ENCODE results near the gene IFNL2.

DNA sequence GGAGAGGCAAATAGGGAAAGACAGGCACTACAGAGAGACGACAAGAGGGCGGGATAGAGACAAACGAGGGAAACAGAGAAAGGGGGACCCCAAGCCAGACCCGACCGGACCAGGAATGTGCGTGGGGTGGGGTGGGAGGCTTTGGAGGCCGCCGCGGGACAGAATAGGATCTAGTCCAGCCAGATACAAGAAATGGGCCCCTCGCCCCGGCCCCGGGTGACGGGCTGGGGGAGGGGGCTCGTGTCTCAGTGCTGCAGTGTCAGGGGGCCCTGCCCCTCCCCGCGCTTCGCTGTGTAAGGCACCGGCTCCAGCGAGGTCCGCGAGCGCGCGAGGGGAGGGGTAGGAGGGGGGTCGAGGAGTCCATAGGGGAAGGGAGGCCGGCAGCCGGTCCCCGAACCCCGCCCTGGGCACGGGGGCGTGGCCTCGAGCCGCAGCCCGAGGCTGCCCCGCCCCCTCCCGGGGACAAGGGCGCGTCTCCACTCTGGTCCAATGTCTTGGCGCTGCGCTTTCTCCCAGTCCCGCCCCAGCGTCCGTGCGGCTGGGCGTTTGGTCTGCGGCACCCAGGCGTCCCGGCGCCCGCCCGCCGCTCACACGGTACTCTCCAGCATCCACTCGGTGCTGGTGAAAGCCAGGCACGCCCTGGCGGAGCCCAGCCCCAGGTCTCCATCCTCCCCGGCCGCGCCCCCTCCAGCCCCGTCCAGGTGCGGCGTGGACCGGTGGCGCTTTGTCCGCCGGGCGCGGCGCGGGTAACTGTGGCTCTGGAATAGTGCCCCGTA lies 39.0 kb downstream of the IFNL2 start:
- TF ChIP-seq, protein P1, sequence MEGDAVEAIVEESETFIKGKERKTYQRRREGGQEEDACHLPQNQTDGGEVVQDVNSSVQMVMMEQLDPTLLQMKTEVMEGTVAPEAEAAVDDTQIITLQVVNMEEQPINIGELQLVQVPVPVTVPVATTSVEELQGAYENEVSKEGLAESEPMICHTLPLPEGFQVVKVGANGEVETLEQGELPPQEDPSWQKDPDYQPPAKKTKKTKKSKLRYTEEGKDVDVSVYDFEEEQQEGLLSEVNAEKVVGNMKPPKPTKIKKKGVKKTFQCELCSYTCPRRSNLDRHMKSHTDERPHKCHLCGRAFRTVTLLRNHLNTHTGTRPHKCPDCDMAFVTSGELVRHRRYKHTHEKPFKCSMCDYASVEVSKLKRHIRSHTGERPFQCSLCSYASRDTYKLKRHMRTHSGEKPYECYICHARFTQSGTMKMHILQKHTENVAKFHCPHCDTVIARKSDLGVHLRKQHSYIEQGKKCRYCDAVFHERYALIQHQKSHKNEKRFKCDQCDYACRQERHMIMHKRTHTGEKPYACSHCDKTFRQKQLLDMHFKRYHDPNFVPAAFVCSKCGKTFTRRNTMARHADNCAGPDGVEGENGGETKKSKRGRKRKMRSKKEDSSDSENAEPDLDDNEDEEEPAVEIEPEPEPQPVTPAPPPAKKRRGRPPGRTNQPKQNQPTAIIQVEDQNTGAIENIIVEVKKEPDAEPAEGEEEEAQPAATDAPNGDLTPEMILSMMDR (IDR thresholded peaks at IDR 0.05) = no peak
- no peak for TF ChIP-seq POLR2A (IDR thresholded peaks at IDR 0.05)

Measured in uterus (tissue), 2 donors.